SIG-M5 treated with dmso at 0.1 percent for 504 hours (cell line): ENCODE measurements around the gene CDYL2.
A peak's percentile ranks its signal among the peaks of the same experiment; 100 is the strongest.
"Not testable (repeated sequence)": the region's sequence is repeated elsewhere in the genome, so short reads cannot be mapped to it uniquely, and the experiment has no call there.

ENCODE experiments used
- DNase-seq: peaks from one replicate; lab custom pipeline; 2025; ENCODE audit not compliant: unreplicated experiment; lab: John Stamatoyannopoulos, UW

Gene CDYL2, protein sequence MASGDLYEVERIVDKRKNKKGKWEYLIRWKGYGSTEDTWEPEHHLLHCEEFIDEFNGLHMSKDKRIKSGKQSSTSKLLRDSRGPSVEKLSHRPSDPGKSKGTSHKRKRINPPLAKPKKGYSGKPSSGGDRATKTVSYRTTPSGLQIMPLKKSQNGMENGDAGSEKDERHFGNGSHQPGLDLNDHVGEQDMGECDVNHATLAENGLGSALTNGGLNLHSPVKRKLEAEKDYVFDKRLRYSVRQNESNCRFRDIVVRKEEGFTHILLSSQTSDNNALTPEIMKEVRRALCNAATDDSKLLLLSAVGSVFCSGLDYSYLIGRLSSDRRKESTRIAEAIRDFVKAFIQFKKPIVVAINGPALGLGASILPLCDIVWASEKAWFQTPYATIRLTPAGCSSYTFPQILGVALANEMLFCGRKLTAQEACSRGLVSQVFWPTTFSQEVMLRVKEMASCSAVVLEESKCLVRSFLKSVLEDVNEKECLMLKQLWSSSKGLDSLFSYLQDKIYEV

DNA sequence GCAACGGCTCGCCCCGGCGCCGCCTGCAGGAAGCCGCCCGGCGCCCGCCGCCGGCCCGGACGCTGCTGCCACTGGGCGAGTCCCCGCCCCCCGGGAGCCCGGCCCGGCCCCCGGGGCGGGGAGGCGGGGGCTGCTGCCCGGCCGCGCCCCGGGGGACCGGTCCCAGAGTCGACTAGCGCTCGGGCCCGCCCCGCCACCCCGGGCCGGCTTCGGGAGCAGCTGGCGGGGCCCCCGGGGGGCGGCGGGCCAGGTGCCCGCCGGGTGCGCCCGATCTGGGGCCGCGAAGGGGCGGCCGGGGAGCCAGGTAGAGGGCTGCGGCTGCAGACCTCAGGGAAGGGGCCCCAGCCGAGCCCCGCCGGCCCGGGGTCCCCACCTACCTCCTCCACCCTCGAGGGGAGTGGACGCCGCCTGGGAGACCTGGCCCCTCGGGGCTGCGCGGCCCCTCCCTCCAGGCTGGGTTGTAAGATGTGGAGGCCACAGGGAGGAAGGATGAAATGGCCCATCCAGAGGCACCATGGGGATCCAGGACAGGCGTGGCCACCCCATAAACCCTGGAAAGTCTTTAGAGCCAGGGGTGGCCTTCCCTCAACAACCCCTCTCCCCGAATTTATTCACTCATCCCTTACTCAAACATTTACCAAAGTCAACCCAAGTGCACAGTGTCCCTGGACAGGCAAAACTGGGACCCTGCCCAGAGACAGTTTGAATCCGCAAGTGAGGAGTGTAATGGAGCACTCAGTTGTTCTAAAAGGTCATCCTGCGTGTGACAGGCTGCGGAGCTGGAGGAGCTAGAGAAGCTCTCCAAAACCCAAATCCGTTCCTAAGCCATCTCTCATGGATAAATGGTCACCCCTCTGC, at the start of gene CDYL2:
CDYL2 (minus strand) TSS at position 73 of the 858 bp plus-strand sequence. CDS start 425 bp downstream, outside the sequence.
- DNase-seq = peak; percentile 19

DNA sequence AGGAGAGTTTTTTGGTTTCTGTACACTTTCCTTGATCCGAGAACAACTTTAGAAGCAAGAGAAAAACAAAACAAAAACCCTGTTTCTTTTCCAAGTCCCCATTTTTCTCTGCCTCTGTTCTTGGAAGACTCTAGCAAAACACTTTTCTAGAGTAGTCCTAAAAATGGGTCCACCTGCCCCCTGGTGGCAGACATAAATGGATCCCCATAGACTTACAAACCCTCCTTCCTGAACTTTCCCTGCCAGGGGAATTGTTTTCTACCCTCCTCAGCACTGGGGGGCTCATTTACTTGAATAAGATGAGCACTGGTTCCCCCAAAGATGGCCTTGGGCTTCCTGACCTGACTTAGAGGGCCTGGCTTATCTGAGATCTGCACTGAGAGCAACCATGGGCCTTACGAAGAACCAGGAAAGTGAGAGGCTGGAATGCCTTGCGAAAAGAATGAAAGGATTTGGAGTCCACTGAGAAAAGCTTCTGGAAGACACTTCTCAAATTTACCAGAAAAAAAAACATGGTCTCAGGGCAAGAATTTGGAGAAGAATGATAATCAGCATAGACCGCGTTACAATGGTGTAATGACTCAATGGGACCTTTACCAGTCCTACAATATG, 48.0 kb upstream of the CDYL2 start:
- DNase-seq = no peak

DNA sequence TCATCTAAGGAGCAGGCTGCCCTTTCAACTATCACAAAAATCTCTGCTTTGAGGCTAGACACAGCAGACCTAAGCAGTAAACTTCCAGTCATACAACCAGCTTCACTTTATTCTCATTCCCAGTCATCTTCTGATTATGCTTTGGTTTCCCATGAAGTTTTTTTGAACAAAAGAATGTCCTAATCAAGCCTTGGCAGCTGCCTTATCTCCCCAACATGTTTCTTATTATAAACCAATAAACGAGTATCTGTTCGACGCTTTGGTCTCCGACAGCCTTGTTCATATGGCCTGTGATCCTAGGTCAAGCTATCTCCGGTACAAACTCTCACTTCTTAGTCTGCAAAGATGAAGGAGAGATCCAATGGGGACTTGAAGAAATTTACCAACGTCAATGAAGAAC, 47.4 kb upstream of the CDYL2 start:
- DNase-seq = no peak

DNA sequence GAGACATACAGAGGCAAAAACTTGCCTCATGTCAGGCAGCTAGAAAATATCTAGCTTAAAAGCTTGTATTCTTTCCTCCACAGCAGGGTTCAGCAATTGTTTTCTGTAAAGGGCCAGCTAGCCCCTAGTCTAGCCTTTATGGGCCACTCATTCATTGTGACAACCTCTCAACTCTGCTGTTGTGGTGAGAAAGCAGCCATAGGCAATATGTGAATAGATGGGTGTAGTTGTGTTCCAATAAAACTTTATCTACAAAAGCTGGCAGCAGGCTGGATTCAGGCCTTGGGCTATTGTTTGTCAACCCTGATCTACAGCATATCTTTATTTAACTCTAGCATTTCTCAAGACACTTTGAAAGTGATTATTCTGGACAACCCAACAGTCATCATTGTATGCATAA, 46.4 kb upstream of the CDYL2 start:
- no peak for DNase-seq

DNA sequence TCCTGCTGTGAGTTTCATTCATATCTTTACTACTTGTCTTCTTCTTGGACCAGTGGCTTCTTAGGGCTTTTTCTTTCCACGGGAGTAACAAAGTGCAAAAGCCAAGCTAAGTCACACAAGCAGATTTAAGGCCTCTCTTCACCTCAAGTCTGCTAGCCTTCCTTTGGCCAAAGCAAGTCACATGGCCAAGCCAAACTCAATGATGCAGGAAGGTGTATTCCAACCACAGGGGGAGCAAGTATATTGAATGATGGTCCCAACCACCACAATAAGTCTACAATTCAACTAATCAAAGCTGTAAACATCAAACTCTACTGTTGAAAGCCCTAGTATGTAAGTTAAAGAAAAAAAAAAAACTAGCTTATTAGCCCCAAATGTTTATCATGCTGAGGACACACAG, 44.5 kb upstream of the CDYL2 start:
- no peak for DNase-seq

DNA sequence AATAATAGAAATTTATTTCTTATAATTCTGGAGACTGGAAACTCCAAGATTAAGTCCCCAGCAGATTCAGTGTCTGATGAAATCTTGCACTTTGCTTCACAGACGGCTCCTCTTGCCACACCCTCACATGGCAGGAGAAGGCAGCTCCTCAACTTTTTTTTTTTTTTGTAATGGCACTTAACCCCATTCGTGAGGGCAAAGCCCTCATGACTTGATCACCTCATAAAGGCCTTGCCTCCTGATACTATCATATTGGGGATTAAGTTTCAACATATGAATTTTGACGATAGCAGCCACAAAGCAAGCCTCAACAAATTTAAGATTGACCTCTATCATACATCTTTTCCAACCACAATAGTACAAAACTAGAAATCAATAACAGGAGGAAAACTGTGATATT, 42.3 kb upstream of the CDYL2 start:
- no peak for DNase-seq

DNA sequence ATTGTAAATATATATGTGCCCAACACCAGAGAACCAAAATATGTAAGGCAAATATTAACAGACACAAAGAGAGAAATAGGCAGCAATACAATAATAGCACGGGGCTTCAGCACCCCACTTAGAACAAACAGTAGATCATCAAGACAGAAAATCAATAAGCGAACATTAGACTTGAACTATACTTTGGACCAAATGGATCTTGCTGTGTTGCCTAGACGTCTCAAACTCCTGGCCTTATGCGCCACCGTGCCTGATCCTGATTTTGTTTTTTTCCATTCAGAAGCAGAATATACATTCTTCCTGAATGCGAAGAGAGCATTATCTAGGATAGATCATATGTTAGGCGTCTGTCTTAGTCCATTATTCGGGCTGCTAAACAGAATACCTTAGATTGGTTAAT, 41.9 kb upstream of the CDYL2 start:
- no peak for DNase-seq

DNA sequence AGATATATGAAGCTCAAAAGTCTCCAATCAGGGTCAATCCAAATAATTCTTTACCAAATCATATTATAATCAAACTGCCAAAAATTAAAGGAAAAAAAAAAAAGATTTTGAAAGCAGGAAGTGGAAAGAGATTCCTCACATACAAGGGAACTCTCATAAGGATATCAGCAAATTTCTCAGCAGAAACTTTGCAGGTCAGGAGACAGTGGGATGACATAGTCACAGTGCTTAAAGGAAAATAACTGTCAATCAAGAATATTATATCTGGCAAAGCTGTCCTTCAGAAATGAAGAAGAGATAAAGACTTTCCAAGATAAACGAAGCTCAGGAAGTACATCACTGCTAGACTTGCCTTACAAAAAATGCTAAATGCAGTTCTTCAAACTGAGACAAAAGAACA, 40.0 kb upstream of the CDYL2 start:
- DNase-seq = no peak

DNA sequence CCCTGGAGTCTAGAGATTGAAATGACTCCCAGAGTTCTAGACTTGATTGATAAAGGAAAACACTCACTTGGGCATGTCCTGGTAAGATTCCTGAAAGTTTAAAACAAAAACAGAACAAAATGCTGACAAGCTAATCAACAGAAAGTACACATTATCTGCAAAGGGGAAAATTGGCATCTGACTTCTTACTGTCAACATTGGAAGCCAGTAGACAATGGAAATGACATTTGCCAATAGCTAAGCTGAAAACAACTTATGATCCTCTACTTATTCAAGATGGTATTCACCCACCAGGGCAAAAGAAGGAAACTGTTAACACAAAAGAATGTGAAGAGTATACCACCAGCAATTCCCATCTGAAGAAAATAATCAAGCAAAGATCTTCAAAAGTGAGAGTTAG, 36.8 kb upstream of the CDYL2 start:
- DNase-seq = no peak

DNA sequence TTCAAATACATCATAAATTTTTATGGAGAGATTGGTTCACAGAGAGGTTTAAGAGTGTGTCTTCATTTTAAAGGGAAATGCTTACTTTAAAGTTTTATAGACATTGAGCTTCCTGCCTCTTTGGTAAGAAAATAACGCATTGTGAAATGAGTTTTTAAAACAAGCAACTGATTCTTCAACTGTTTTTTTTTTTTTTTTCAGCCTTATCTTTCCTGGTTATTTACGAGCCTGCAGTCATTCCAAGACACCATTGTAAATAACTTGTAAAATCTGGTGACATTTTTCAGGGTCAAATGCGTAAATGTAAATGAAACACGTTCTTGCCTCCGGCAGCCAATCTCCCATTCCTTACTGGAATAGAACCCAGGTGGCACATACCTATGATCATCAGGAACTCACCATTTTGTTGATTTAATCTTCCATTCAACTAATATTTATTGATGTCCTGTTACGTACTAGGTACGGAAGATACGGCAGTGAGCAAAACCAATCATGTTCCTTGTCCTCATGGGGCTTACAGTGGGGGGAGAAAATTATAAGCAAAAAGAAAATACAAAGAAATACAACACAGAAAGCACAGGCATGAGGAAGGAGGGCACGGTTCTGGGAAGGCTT, 33.2 kb upstream of the CDYL2 start:
- DNase-seq = peak; percentile 22

DNA sequence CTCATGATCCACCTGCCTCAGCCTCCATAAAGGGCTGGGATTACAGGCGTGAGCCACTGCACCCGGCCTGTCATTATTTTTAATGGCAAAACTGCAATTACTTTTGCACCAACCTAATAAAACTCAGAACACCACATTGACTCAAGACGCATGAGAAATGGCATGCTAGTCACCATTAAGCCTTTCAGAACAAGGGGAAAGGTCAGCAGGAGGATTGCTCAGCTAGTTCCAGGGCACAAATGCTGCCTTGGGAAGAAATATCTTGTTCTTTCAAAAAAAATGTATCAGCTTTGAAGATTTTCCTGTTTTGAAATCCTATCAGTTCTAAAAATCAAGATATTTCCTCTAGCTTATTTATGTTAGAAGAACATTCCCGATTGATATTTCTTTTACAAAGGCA, 32.4 kb upstream of the CDYL2 start:
- no peak for DNase-seq

DNA sequence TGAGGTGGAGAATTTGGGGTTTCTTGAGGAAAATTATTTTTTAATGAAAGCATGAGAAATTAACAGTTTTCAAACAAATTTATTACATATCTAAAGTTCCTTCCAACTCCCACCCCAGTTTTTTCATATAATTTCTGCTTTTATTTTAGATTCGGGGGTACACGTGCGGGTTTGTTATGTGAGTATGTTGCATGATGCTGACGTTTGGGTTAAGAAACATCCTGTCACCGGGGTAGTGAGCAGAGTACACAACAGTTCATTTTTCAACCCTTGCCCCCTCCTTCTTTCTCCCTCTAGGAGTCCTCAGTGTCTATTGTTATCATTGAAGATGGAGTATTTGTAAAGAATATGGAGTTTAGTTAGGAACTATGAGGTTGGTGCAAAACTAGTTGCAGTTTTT, 31.8 kb upstream of the CDYL2 start:
- no peak for DNase-seq

DNA sequence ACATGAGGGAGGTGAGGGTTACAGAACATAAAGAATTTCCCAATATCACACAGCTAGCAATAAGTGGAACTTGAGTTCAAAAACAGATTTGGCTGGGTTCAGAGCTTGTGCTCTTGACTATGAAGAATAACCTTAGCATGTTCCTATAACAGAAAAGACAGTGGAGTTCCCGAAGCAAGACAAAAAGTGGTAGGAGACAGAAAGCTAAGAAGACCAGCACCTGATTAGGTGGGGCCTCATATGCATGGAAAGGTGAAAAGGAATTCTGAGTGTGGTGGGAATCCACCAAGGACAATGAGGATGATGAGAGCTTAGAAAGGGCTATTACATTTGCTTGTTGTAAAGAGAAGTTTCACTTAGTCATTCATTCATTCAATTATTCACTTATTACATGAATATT, 26.6 kb upstream of the CDYL2 start:
- DNase-seq = no peak

DNA sequence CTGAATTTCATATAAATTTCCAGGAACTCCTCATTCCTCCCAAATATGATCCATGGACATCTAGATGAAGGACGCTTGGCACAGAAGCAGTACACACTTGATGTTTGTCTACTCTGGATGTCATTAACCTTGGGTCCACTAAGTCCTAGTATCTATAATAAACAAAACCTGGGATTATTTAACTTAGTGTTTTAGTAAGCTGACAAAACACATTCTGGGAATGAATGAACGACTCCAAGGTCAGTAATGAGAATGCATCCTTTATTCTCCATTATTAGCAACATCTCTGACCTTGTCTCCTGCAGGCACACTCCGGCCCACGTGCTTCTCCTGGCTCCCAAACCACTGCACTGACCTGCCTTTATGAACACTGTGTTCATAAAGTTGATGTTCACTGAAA, 24.1 kb upstream of the CDYL2 start:
- DNase-seq = no peak

DNA sequence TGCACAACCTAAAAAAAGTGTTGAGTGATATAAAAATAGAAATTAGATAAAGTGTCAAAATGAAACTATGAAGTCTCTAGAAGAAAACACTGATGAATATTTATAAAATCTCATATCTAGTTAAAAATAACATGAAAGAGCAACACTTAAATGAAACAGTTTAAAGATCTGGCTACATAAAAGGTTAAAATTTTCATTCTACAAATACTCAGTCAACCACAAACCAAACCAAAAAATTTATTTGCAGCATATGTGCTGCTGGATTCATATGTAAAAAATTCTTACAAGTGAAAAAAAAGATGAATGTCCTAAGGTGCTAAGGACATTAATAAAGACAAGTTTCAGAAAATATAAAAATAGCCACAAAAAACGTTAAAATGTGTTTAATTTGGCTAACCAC, 22.6 kb upstream of the CDYL2 start:
- no peak for DNase-seq

DNA sequence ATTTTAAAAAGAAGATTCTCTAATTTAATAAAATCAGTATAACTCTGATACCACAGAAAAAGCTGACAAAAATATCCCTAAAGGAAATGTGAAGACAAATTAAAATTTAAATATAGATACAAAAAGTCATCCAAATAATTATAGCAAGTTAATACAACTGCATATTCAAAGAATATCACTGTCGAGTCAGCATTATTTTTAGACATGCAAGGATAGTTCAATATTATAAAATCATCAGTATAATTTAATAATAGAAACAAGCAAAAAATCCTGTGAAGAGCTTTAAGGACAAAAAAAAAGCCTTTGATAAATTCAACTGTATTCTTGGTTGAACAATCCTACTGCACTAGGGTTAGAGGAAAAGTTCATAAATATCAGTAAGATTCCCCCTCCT, 21.0 kb upstream of the CDYL2 start:
- DNase-seq = no peak

DNA sequence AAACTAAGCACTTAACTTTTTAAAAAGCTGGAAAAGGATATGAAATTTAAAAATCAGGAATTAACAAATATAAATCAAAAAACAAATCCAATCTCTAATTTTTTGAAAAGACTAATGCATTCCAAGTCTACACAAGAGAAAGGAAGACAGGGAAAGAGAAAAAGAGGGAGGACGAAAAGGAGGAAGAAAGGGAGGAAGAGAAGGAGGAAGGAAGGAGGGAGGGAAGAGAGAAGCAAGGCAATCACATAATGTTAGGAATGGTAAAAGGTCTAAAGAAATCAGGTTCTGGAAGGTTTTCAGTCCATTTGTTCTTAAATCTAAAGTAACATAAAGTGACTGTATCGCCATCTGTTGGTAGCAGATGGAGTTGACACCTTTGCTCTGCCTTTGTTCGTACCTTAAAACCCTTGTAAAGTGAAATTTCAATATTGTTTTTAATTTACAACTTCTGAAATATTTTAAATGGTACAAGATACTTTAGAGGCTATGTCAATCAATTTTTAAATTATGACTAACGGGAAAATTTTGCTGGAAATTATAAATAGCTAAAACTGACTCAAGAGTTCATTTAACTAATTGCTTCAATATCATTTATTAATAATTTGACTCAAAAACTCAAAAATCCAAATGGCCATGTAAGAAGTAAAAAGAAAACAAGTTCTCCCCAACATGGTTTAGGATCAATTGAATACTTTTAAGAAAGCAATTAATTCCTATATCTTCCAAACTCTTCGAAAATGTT, 20.4 kb upstream of the CDYL2 start:
- peak; percentile 71 for DNase-seq

DNA sequence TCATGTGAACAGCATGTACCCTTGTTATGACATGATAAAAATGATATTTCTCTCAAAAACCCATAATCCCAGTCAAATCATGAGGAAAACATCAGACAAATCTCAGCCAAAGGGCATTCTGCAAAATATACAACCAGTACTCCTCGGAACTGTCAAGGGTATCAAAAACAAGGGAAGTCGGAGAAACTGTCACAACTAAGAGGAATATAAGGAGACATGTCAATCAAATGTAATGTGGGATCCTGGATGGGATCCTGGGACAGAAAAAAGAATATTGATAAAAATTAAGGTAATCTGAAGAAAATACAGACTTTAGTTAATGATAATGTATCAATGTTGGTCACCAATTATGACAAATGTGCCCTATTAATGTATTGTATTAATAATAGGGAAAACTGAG, 15.6 kb upstream of the CDYL2 start:
- no peak for DNase-seq

DNA sequence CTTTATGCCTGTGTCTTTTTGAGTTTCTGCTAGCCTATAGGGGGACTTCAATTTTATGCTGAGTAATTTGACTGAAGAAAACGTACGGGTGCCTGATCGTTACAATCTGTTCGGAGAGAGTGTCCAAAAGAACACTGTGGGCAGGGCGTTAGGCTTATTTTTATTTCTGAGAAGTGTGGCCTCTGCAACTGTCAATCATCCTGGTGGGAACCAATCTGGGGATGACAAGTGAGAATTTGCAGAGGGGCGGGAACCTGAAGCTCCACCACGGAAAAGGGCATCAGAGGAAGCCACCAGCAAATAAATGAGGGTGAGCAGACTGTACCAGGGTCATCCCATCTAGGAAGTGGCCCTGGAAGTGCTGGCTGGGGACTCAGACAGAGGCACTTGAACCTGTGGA, 12.0 kb upstream of the CDYL2 start:
- no peak for DNase-seq

DNA sequence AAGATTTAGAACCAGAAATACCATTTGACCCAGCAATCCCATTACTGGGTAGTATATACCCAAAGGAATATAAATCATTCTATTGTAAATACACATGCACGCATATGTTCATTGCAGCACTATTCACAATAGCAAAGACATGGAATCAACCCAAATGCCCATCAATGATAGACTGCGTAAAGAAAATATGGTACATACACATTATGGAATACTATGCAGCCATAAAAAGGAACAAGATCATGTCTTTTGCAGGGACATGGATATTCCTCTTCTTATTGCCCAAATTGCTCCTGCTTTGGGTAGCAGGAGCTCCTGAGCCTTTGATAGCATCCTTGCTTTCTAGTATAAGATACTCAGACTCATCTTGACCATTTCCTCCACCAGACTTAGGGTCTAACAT, 10.9 kb upstream of the CDYL2 start:
- not testable (repeated sequence) for DNase-seq

DNA sequence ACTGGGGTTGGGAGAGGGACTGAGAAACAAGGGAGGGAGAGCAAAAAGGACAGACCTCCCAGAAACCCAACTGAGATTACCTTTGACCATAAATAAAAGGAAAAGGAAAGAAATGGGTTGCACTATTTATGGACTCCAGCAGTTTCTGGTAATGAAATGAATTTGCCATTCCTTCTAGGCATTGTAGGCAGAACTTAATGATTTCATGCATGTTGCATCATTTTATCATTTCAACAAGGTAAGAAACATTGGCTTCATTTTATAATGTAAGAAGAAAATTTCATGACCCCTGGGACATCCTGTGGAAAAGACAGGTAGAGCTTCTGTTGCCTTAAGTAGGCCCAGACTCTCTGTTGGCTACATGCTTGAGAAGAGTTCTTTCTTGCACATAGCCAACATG, 8.2 kb upstream of the CDYL2 start:
- DNase-seq = no peak
